HL-60 (cell line): ENCODE measurements around the gene KCNJ12.

Experiments
- DNase-seq, 2 experiments: peaks; one replicate each; pipeline ENCODE4 v3.0.0-alpha.2; 2010 to 2020; ENCODE audit warnings: low read depth in 1 of 2, low spot score in 1 of 2
- H3K27ac ChIP-seq: fragments of 250-450 bp; sonication (Bioruptor Pico); replicated peaks from 2 replicates; pipeline ENCODE4 v1.5.1; 2020; ENCODE audit warnings: mild to moderate bottlenecking, moderate library complexity
- H3K27me3 ChIP-seq: fragments of 250-450 bp; sonication (Bioruptor Pico); 2 replicates; pipeline ENCODE4 v1.5.1; 2021; ENCODE audit warnings: mild to moderate bottlenecking, moderate library complexity; ENCODE audit not compliant: insufficient read depth, poor library complexity, severe bottlenecking
- H3K4me3 ChIP-seq: replicated peaks from 2 replicates; pipeline ENCODE4 v1.5.1; 2011; ENCODE audit warnings: mild to moderate bottlenecking, control low read depth, low read length; ENCODE audit not compliant: insufficient read depth
- GABPA ChIP-seq: IDR thresholded peaks from 2 replicates; pipeline ENCODE4 v1.6.1; 2012; ENCODE audit warnings: low read depth
- POLR2AphosphoS5 ChIP-seq: IDR thresholded peaks from 2 replicates; pipeline ENCODE4 v1.6.1; 2012; ENCODE audit warnings: low read depth
- SPI1 ChIP-seq: IDR thresholded peaks from 2 replicates; pipeline ENCODE4 v1.6.1; 2012; ENCODE audit warnings: low read depth, mild to moderate bottlenecking, borderline replicate concordance
- TF ChIP-seq, protein P1 (sequence below): IDR thresholded peaks from 2 replicates; pipeline ENCODE4 v1.6.1; 2012; ENCODE audit warnings: low read depth; ENCODE audit not compliant: insufficient replicate concordance
- TF ChIP-seq, protein P2 (sequence below): IDR thresholded peaks from one replicate; pipeline ENCODE4 v1.5.1; 2011; ENCODE audit warnings: low read length, control low read depth, inconsistent platforms; ENCODE audit not compliant: insufficient read depth

Gene KCNJ12

DNA sequence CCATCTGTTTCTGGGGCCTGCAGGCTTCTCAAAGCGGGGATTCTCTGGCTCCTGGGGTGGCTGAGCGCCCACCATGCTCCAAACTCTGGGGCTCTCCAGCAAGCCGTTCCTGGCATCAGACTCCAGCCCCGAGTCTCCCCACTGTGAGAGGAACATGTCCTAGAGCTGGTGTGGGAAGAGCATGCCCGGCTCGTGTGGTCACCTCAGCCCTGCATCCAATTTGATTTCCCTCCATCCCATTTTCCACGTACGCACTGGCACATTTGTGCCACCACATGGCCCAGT is 23.2 kb upstream of the KCNJ12 start:
- Histone ChIP-seq H3K4me3 (no peak overlapping the region), H3K27ac (no peak overlapping the region), H3K27me3 (no peaks in the 10 kb centered on the region)
- DNase-seq = no peak
- TF ChIP-seq SPI1 = no peak
- no peak for TF ChIP-seq POLR2AphosphoS5
- no peak for TF ChIP-seq GABPA
- TF ChIP-seq, protein P1, sequence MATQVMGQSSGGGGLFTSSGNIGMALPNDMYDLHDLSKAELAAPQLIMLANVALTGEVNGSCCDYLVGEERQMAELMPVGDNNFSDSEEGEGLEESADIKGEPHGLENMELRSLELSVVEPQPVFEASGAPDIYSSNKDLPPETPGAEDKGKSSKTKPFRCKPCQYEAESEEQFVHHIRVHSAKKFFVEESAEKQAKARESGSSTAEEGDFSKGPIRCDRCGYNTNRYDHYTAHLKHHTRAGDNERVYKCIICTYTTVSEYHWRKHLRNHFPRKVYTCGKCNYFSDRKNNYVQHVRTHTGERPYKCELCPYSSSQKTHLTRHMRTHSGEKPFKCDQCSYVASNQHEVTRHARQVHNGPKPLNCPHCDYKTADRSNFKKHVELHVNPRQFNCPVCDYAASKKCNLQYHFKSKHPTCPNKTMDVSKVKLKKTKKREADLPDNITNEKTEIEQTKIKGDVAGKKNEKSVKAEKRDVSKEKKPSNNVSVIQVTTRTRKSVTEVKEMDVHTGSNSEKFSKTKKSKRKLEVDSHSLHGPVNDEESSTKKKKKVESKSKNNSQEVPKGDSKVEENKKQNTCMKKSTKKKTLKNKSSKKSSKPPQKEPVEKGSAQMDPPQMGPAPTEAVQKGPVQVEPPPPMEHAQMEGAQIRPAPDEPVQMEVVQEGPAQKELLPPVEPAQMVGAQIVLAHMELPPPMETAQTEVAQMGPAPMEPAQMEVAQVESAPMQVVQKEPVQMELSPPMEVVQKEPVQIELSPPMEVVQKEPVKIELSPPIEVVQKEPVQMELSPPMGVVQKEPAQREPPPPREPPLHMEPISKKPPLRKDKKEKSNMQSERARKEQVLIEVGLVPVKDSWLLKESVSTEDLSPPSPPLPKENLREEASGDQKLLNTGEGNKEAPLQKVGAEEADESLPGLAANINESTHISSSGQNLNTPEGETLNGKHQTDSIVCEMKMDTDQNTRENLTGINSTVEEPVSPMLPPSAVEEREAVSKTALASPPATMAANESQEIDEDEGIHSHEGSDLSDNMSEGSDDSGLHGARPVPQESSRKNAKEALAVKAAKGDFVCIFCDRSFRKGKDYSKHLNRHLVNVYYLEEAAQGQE = no peak
- TF ChIP-seq, protein P2, sequence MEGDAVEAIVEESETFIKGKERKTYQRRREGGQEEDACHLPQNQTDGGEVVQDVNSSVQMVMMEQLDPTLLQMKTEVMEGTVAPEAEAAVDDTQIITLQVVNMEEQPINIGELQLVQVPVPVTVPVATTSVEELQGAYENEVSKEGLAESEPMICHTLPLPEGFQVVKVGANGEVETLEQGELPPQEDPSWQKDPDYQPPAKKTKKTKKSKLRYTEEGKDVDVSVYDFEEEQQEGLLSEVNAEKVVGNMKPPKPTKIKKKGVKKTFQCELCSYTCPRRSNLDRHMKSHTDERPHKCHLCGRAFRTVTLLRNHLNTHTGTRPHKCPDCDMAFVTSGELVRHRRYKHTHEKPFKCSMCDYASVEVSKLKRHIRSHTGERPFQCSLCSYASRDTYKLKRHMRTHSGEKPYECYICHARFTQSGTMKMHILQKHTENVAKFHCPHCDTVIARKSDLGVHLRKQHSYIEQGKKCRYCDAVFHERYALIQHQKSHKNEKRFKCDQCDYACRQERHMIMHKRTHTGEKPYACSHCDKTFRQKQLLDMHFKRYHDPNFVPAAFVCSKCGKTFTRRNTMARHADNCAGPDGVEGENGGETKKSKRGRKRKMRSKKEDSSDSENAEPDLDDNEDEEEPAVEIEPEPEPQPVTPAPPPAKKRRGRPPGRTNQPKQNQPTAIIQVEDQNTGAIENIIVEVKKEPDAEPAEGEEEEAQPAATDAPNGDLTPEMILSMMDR = no peak

DNA sequence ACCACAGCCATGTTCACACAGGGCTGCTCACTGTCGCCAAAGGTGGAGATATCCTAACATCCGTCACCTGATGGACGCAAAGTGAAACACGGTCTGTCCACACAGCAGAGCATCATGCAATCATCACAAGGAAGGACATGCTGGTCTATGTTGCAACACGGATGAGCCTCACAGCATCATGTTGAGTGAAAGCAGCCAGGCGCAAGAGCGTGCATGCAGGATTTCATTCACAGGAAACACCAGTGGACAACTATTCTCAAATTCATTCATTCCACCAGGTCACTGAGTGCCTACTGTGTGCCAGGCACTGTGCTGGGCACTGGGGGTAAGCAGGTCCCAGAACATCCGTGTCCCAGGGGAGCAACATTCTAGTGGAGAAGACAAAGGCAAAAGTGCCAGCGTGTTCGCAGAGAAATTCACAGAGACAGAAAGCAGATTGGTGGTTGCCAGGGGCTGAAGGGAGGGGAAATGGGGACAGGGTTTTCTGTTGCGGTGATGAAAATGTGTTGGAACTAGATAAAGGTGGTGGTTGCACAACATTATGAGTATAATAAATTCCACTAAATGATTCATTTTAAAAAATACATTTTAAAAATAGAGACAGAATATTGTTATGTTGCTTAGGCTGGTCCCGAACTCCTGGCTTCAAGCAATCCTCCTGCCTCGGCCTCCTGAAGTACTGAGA is 22.7 kb upstream of the KCNJ12 start:
- TF ChIP-seq GABPA = no peak
- TF ChIP-seq, protein P2 = no peak
- TF ChIP-seq, protein P1 = no peak
- TF ChIP-seq POLR2AphosphoS5 = no peak
- TF ChIP-seq SPI1 = no peak
- DNase-seq = no peak
- Histone ChIP-seq H3K27me3 (no peaks in the 10 kb centered on the region), H3K4me3 (no peak overlapping the region), H3K27ac (no peak overlapping the region)

DNA sequence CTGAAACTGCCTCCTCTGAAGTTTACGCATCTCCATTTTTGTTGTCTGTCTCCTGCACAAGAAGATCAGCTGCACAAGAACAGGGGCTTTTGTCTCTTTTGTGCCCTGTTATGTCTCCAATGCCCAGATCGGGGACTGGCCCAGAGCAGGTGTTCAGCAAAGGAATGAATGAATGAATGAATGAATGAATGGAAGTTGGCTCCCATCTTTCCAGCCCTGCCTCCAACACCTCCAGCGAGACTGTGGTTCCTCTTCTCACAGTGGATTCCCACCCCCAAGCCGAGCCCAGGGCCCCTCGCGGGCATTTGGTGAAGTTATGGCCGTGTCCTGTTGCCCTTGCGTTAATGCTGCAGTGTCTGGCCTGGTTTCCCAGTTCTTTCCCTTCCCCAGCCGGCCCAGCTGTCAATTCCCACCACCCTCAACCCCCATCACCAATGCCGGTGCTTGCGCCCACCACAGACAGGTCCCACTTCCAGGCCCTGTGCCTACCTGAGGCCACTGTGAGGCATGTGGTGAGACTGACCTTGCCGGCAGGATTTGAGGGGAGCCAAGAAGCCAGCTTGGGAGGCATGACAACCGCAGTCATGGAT is 21.3 kb upstream of the KCNJ12 start:
- no peak overlapping the region for H3K27ac ChIP-seq
- no peak for TF ChIP-seq SPI1
- no peak for TF ChIP-seq POLR2AphosphoS5
- TF ChIP-seq, protein P2 = no peak
- TF ChIP-seq GABPA = no peak
- TF ChIP-seq, protein P1 = no peak
- DNase-seq = no peak
- no peaks in the 10 kb centered on the region for H3K27me3 ChIP-seq
- no peak overlapping the region for H3K4me3 ChIP-seq
